CD4-positive, alpha-beta memory T cell (primary cell): ENCODE data around the gene SLC8A1. TPM values are rescaled to one million over a fixed set of nuclear protein-coding genes. Genes with fewer than 3 reads are reported as not detected.

Experiments used
- CTCF ChIA-PET: fragments of 350-600 bp; sonication (Branson Sonifier 250); formaldehyde crosslinking; loops from one replicate; lab custom pipeline; 2021; ENCODE audit warnings: inconsistent platforms; ENCODE audit not compliant: partially characterized antibody; lab: Charles Lee
- POLR2A ChIA-PET: fragments of 350-600 bp; sonication (Branson Sonifier 250); formaldehyde crosslinking; loops from one replicate; lab custom pipeline; 2021; ENCODE audit not compliant: partially characterized antibody; lab: Charles Lee
- DNase-seq, 5 donors: peaks; one replicate each; pipeline versions ENCODE4 v3.0.0 to v3.0.0-alpha.2; 2020 to 2022; ENCODE audit warnings: mixed read lengths in 1 of 5
- H3K27ac ChIP-seq: one replicate; pipeline ENCODE4 v1.7.0; 2013; ENCODE audit warnings: low read depth, low read length
- H3K27me3 ChIP-seq: 2 replicates; pipeline ENCODE4 v1.7.0; 2013; ENCODE audit warnings: mild to moderate bottlenecking, low read length, moderate library complexity; ENCODE audit not compliant: insufficient read depth
- H3K36me3 ChIP-seq: 2 replicates; pipeline ENCODE4 v1.7.0; 2013; ENCODE audit warnings: mild to moderate bottlenecking, low read length, moderate library complexity; ENCODE audit not compliant: insufficient read depth
- H3K4me1 ChIP-seq: 2 replicates; pipeline ENCODE4 v1.7.0; 2013; ENCODE audit warnings: mild to moderate bottlenecking, low read length, moderate library complexity; ENCODE audit not compliant: insufficient read depth
- H3K4me3 ChIP-seq, 2 donors: one replicate each; pipeline ENCODE4 v1.7.0; 2013; ENCODE audit warnings: low read length in 2 of 2, mild to moderate bottlenecking in 1 of 2
- H3K9me3 ChIP-seq, 2 donors: one replicate each; pipeline ENCODE4 v1.7.0; 2013; ENCODE audit warnings: low read length in 2 of 2, control low read depth in 1 of 2; ENCODE audit not compliant: control insufficient read depth in 1 of 2
- H3K27ac Mint-ChIP-seq, 7 donors: one replicate each; pipeline ENCODE4 v1.8.0; 2020 to 2021; ENCODE audit warnings: mixed read lengths in 7 of 7, mild to moderate bottlenecking in 6 of 7, inconsistent platforms in 3 of 7, moderate library complexity in 3 of 7
- H3K27me3 Mint-ChIP-seq, 2 donors: one replicate each; pipeline ENCODE4 v1.8.0; 2020 to 2021; ENCODE audit warnings: mixed read lengths in 2 of 2
- H3K36me3 Mint-ChIP-seq, 2 donors: one replicate each; pipeline ENCODE4 v1.8.0; 2020 to 2021; ENCODE audit warnings: mixed read lengths in 2 of 2, inconsistent platforms in 1 of 2, mild to moderate bottlenecking in 1 of 2
- H3K4me1 Mint-ChIP-seq, 4 donors: one replicate each; pipeline ENCODE4 v1.8.0; 2020 to 2021; ENCODE audit warnings: mixed read lengths in 4 of 4, mild to moderate bottlenecking in 1 of 4
- H3K4me3 Mint-ChIP-seq, 8 donors: one replicate each; pipeline ENCODE4 v1.8.0; 2020 to 2021; ENCODE audit warnings: mixed read lengths in 8 of 8, mild to moderate bottlenecking in 7 of 8, moderate library complexity in 6 of 8, inconsistent platforms in 3 of 8
- H3K9me3 Mint-ChIP-seq, 8 donors: one replicate each; pipeline ENCODE4 v1.8.0; 2020 to 2021; ENCODE audit warnings: mixed read lengths in 8 of 8, mild to moderate bottlenecking in 5 of 8, inconsistent platforms in 3 of 8, moderate library complexity in 1 of 8
- intact Hi-C: fragments of 100-400 bp; cut with micrococcal nuclease; formaldehyde crosslinking; loops from one replicate; pipeline ENCODE4 v1.15.1; 2023
- polyA plus RNA-seq, 2 donors: library from polyadenylated mRNA; unstranded; fragments of 300-500 nt; fragmentation: Illumina TruSeq; gene quantifications; one replicate each; pipeline ENCODE4 v1.2.3, GENCODE V29; 2021
- total RNA-seq, 2 experiments: library from RNA; stranded (reverse); gene quantifications; one replicate each; pipeline ENCODE4 v1.2.3, GENCODE V29; 2021

Gene SLC8A1
- total and polyA plus RNA-seq, 4 experiments from 2014 or later: 0.36 to 0.79 TPM; not detected in 2

DNA sequence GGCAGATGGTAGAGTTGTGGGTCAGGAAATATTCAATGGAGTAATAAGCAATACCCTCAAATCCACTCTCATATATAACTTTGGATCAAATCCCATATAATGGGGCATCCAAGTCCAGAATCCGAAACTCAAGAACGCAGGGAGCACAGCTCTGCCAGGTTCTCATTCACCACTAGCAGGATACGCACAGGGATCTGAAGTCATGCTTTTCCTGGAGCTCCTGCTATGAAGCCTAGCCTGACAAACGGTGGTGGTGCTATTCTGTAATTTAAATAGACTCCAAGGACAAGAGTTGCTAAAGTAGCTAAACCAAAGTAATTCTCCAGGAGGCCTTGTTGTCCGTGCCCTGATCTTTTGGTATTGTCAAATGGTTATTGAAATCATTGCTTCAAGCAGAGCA is 264.8 kb downstream of the SLC8A1 start:
- Histone ChIP-seq H3K4me1 (no peaks in the 10 kb centered on the region), H3K4me3 (no peak overlapping the region), H3K27me3 (no peaks in the 10 kb centered on the region), H3K36me3 (no peaks in the 10 kb centered on the region), H3K9me3 (no peaks in the 10 kb centered on the region), H3K27ac (no peak overlapping the region)
- Mint-ChIP-seq H3K9me3 (no peaks in the 10 kb centered on the region), H3K27me3 (no peaks in the 10 kb centered on the region), H3K36me3 (no peaks in the 10 kb centered on the region), H3K27ac (no peak overlapping the region), H3K4me1 (no peaks in the 10 kb centered on the region), H3K4me3 (no peak overlapping the region)
- intact Hi-C loops: no loop called here
- POLR2A ChIA-PET: no interaction called here
- CTCF ChIA-PET: no interaction called here
- no peak for DNase-seq

DNA sequence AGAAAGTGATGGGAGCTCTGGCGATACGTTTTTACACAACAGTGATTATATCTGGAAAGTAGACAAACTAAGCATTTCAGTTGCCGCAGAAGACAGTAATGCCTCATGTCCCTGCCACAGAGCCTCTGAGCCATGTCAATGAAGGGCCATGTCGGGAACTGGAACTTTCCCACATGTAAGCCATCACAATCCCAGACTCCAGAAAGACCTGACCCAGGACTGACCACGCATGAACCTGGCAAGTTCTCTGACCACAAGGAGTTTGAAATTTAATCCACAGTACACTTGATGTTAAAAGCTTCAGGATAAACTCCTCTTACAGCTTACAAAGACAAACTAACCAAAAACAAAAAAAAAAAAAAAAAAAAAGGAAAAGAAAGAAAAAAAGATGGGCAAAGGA is 267.3 kb downstream of the SLC8A1 start:
- intact Hi-C loops: no loop called here
- CTCF ChIA-PET: no interaction called here
- no peaks in the 10 kb centered on the region for H3K4me1 Mint-ChIP-seq

DNA sequence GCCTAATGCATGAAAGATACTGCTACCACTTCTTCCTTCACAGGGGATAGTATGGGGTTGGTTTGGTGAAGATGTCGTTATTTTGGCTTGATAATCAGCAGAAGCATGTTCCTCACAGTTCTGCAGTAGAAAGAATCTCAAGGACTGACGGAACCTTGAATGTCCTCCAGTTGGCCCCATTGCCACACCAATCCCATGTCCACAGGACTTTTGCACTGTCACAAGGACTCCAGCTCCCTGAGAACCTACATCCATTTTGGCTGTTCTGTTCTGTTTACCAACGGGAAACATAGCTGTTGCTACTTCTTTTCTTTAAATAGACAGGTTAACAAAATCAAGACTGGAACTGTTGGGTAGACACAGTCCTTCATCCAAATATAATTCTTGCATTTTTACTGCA is 270.0 kb downstream of the SLC8A1 start:
- Mint-ChIP-seq H3K27ac (no peak overlapping the region), H3K27me3 (peaks cover 0 to 2% of the 10 kb centered on the region in 2 donors), H3K36me3 (no peaks in the 10 kb centered on the region), H3K4me3 (no peak overlapping the region), H3K9me3 (peaks cover 0 to 4% (median 0%) of the 10 kb centered on the region in 8 donors), H3K4me1 (no peaks in the 10 kb centered on the region)
- no peak for DNase-seq
- no peaks in the 10 kb centered on the region for H3K36me3 ChIP-seq
- H3K9me3 ChIP-seq: no peaks in the 10 kb centered on the region
- ChIA-PET POLR2A (no interaction called here), CTCF (no interaction called here)
- no peak overlapping the region for H3K27ac ChIP-seq
- intact Hi-C loops: no loop called here
- no peak overlapping the region for H3K4me3 ChIP-seq
- H3K27me3 ChIP-seq: no peaks in the 10 kb centered on the region
- no peaks in the 10 kb centered on the region for H3K4me1 ChIP-seq

More for the DNA sequence above, 267.3 kb downstream of the SLC8A1 start:
- H3K4me1 ChIP-seq: no peaks in the 10 kb centered on the region
- no peaks in the 10 kb centered on the region for H3K9me3 ChIP-seq
- Mint-ChIP-seq H3K27me3 (peaks cover 0 to 2% of the 10 kb centered on the region in 2 donors), H3K27ac (no peak overlapping the region), H3K36me3 (no peaks in the 10 kb centered on the region), H3K4me3 (no peak overlapping the region), H3K9me3 (peaks cover 0 to 4% (median 0%) of the 10 kb centered on the region in 8 donors)
- POLR2A ChIA-PET: no interaction called here
- no peak for DNase-seq
- H3K27me3 ChIP-seq: no peaks in the 10 kb centered on the region
- no peaks in the 10 kb centered on the region for H3K36me3 ChIP-seq
- no peak overlapping the region for H3K27ac ChIP-seq
- no peak overlapping the region for H3K4me3 ChIP-seq

DNA sequence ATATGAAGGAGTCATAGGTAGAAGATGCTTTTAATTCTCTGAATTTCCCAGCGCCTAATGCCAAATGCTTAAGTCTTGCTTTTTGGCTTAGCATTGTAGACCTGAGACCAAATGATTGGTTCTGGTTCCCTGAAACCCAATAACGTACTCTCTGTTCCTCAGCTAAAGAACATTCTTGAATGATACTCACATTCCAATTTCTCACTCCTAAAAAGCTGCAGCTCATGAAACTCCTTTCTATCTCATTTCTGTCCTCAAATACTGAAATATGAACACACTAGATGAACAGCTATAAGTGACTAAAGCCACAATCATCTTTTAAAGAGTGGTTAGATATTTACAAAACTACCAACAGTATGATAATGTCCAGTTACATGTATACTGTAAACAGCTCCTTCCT is 272.1 kb downstream of the SLC8A1 start:
- Histone ChIP-seq H3K27ac (no peak overlapping the region), H3K4me3 (no peak overlapping the region), H3K9me3 (no peaks in the 10 kb centered on the region), H3K4me1 (no peaks in the 10 kb centered on the region), H3K27me3 (no peaks in the 10 kb centered on the region), H3K36me3 (no peaks in the 10 kb centered on the region)
- H3K4me1 Mint-ChIP-seq: no peaks in the 10 kb centered on the region
- intact Hi-C loops: no loop called here
- peaks cover 0 to 4% (median 0%) of the 10 kb centered on the region in 8 donors for H3K9me3 Mint-ChIP-seq
- no peak overlapping the region for H3K4me3 Mint-ChIP-seq
- DNase-seq: no peak
- H3K36me3 Mint-ChIP-seq: no peaks in the 10 kb centered on the region
- ChIA-PET CTCF (interaction anchor here (1.7 kb wide), 1 partner anchor 12 kb away, joined by 5 read pairs; no protein-coding TSS in a partner anchor), POLR2A (no interaction called here)
- H3K27ac Mint-ChIP-seq: no peak overlapping the region
- H3K27me3 Mint-ChIP-seq: peaks cover 0 to 2% of the 10 kb centered on the region in 2 donors

DNA sequence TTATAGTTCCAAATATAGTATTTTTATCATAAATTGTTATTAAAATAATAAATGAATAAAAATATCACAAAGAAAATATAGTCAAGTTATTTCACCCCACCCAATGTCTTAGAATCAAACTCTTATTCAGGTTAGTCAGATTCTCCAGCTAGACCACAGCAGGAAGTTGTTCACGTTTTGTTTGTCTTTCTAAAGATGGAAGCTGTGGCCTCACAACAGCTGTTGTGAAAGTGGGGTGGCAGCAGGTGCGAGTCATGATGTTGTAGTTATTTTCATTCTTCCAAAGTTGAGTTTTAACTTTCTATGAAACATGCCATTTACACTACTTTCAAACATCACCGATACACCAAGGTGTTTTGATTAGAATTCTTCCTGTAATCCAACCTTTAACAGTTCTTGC is 272.9 kb downstream of the SLC8A1 start:
- Histone ChIP-seq H3K27ac (no peak overlapping the region), H3K9me3 (no peaks in the 10 kb centered on the region), H3K4me3 (no peak overlapping the region), H3K36me3 (no peaks in the 10 kb centered on the region), H3K27me3 (no peaks in the 10 kb centered on the region), H3K4me1 (no peaks in the 10 kb centered on the region)
- POLR2A ChIA-PET: no interaction called here
- Mint-ChIP-seq H3K27me3 (peaks cover 0 to 2% of the 10 kb centered on the region in 2 donors), H3K4me1 (no peaks in the 10 kb centered on the region), H3K9me3 (peaks cover 0 to 4% (median 0%) of the 10 kb centered on the region in 8 donors), H3K27ac (no peak overlapping the region), H3K4me3 (no peak overlapping the region), H3K36me3 (no peaks in the 10 kb centered on the region)
- no peak for DNase-seq
- intact Hi-C loops: no loop called here
- CTCF ChIA-PET: no interaction called here

DNA sequence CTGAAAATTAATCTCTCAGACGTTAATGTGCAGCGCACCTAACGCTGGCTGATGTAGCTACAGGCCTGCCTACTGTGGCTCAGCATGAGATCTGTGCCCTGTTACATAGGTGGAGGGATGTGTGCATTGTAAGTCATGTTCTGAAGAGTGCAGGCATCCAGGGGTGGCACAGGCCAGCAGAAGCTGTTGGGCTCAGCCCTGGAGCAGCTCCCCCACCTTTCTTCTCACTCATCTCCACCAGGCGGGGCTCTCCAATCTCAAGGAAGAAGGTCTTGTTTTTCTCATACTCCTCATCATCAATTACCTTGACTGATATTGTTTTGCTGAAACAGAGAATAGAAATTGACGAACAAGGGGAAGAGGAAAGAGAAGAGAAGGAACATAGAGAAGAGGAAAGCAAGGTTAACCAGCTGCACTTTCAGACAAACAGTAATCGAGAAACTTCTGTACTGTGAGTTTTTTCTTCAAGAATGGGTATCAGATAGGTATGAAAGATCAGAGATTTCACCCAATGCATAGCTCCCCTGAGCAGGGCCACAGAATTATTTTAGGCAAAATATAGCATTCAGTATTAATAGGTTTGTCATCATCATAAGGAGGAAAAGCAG is 273.6 kb downstream of the SLC8A1 start:
- Mint-ChIP-seq H3K27me3 (peaks cover 0 to 2% of the 10 kb centered on the region in 2 donors), H3K4me3 (no peak overlapping the region)

DNA sequence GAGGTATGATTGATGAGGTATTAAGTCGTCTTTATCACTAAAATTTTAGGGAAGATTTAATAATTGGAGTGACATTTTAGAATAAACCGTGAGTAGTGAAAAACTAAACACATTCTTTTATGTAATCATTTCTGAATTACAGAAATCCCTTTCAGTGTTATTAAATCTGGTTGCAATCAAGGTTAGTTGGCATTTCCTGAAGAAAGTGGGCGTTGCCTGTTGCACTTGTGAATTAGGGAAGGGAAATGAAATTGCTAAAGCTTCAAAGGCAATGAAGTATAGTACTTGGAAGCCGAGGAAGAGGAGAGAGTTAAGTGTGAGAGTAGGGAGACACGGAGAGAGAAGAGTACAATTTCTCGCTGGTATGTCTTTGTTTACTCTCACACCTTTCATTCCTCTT is 274.5 kb downstream of the SLC8A1 start:
- Mint-ChIP-seq H3K4me1 (no peaks in the 10 kb centered on the region), H3K4me3 (no peak overlapping the region), H3K27ac (no peak overlapping the region), H3K27me3 (peaks cover 0 to 2% of the 10 kb centered on the region in 2 donors), H3K36me3 (no peaks in the 10 kb centered on the region), H3K9me3 (peaks cover 0 to 4% (median 0%) of the 10 kb centered on the region in 8 donors)
- intact Hi-C loops: no loop called here
- no peak for DNase-seq
- Histone ChIP-seq H3K27ac (no peak overlapping the region), H3K36me3 (no peaks in the 10 kb centered on the region), H3K27me3 (no peaks in the 10 kb centered on the region), H3K4me1 (no peaks in the 10 kb centered on the region), H3K4me3 (no peak overlapping the region), H3K9me3 (no peaks in the 10 kb centered on the region)
- ChIA-PET POLR2A (no interaction called here), CTCF (no interaction called here)

More for the DNA sequence above, 273.6 kb downstream of the SLC8A1 start:
- no peak overlapping the region for H3K4me3 ChIP-seq
- Mint-ChIP-seq H3K4me1 (no peaks in the 10 kb centered on the region), H3K9me3 (peaks cover 0 to 4% (median 0%) of the 10 kb centered on the region in 8 donors), H3K36me3 (no peaks in the 10 kb centered on the region), H3K27ac (no peak overlapping the region)
- no peaks in the 10 kb centered on the region for H3K27me3 ChIP-seq
- no peaks in the 10 kb centered on the region for H3K36me3 ChIP-seq
- POLR2A ChIA-PET: no interaction called here
- H3K9me3 ChIP-seq: no peaks in the 10 kb centered on the region
- CTCF ChIA-PET: no interaction called here
- no peak overlapping the region for H3K27ac ChIP-seq
- no peak for DNase-seq
- no peaks in the 10 kb centered on the region for H3K4me1 ChIP-seq
- intact Hi-C loops: no loop called here
